H1 (cell line): ENCODE results near the gene MTIF3. TPM values are rescaled to one million over a fixed set of nuclear protein-coding genes. Genes with fewer than 3 reads are reported as not detected.

Source experiments
- CTCF ChIP-seq, 3 experiments: IDR thresholded peaks; 1 replicate in 2 of 3; 2 replicates in 1 of 3; pipeline versions ENCODE4 v1.5.1 to v1.6.1; 2011; ENCODE audit warnings: low read length in 3 of 3, mild to moderate bottlenecking in 3 of 3, inconsistent platforms in 2 of 3, low read depth in 1 of 3, moderate library complexity in 1 of 3; ENCODE audit not compliant: insufficient read depth in 1 of 3; ENCODE audit errors: control extremely low read depth in 1 of 3
- NANOG ChIP-seq: IDR thresholded peaks from 2 replicates; pipeline ENCODE4 v1.6.1; 2011; ENCODE audit warnings: low read length, low read depth, mild to moderate bottlenecking, inconsistent platforms; ENCODE audit not compliant: insufficient read depth, poor library complexity, severe bottlenecking
- PHF8 ChIP-seq: fragments of 200-600 bp; sonication (generic); conservative IDR thresholded peaks from 2 replicates; pipeline ENCODE4 v1.7.1; 2012; ENCODE audit warnings: low read depth, mild to moderate bottlenecking, inconsistent platforms, low read length, moderate library complexity
- polyA plus RNA-seq, 7 experiments: library from polyadenylated mRNA; depleted of rRNA in 3 of 7; stranded (reverse) in 5 of 7; unstranded in 2 of 7; fragments of >200 nt in 5 of 7; fragments of 200-250 nt in 2 of 7; gene quantifications; 1 replicate in 5 of 7; 2 replicates in 1 of 7; 4 replicates in 1 of 7; pipeline versions ENCODE4 v1.2.1 to v1.2.3, GENCODE V29; 2011 to 2013; ENCODE audit warnings: missing spikeins in 2 of 7, mixed read lengths in 2 of 7
- total RNA-seq: library from RNA; stranded (reverse); fragmentation: NEBNext Ultra II Directional; extraction: Animal tissue kit (Norgen Biotek cat#: 25700); gene quantifications from 2 replicates; pipeline ENCODE4 v1.2.1, GENCODE V29; 2021
- TF ChIP-seq, protein P1 (sequence below): fragments of 300-600 bp; sonication (generic); IDR thresholded peaks from 2 replicates; pipeline ENCODE4 v1.7.1; 2012; ENCODE audit warnings: low read length, moderate library complexity, mild to moderate bottlenecking, inconsistent platforms; ENCODE audit not compliant: insufficient replicate concordance

The MTIF3 gene
- total and polyA plus RNA-seq, 2 of the 8 experiments (the other 6 are each of a cell fraction or from before 2014, with no cell fraction given): 29.4 to 36.4 TPM

- TF ChIP-seq CTCF (IDR thresholded peaks at IDR 0.05; ENCODE audit: control extremely low read depth in 1 of 3, insufficient read depth in 1 of 3, low read depth in 1 of 3, low read length in 3 of 3) (no peak), NANOG (no peak), PHF8 (no peak)
- TF ChIP-seq, protein P1, sequence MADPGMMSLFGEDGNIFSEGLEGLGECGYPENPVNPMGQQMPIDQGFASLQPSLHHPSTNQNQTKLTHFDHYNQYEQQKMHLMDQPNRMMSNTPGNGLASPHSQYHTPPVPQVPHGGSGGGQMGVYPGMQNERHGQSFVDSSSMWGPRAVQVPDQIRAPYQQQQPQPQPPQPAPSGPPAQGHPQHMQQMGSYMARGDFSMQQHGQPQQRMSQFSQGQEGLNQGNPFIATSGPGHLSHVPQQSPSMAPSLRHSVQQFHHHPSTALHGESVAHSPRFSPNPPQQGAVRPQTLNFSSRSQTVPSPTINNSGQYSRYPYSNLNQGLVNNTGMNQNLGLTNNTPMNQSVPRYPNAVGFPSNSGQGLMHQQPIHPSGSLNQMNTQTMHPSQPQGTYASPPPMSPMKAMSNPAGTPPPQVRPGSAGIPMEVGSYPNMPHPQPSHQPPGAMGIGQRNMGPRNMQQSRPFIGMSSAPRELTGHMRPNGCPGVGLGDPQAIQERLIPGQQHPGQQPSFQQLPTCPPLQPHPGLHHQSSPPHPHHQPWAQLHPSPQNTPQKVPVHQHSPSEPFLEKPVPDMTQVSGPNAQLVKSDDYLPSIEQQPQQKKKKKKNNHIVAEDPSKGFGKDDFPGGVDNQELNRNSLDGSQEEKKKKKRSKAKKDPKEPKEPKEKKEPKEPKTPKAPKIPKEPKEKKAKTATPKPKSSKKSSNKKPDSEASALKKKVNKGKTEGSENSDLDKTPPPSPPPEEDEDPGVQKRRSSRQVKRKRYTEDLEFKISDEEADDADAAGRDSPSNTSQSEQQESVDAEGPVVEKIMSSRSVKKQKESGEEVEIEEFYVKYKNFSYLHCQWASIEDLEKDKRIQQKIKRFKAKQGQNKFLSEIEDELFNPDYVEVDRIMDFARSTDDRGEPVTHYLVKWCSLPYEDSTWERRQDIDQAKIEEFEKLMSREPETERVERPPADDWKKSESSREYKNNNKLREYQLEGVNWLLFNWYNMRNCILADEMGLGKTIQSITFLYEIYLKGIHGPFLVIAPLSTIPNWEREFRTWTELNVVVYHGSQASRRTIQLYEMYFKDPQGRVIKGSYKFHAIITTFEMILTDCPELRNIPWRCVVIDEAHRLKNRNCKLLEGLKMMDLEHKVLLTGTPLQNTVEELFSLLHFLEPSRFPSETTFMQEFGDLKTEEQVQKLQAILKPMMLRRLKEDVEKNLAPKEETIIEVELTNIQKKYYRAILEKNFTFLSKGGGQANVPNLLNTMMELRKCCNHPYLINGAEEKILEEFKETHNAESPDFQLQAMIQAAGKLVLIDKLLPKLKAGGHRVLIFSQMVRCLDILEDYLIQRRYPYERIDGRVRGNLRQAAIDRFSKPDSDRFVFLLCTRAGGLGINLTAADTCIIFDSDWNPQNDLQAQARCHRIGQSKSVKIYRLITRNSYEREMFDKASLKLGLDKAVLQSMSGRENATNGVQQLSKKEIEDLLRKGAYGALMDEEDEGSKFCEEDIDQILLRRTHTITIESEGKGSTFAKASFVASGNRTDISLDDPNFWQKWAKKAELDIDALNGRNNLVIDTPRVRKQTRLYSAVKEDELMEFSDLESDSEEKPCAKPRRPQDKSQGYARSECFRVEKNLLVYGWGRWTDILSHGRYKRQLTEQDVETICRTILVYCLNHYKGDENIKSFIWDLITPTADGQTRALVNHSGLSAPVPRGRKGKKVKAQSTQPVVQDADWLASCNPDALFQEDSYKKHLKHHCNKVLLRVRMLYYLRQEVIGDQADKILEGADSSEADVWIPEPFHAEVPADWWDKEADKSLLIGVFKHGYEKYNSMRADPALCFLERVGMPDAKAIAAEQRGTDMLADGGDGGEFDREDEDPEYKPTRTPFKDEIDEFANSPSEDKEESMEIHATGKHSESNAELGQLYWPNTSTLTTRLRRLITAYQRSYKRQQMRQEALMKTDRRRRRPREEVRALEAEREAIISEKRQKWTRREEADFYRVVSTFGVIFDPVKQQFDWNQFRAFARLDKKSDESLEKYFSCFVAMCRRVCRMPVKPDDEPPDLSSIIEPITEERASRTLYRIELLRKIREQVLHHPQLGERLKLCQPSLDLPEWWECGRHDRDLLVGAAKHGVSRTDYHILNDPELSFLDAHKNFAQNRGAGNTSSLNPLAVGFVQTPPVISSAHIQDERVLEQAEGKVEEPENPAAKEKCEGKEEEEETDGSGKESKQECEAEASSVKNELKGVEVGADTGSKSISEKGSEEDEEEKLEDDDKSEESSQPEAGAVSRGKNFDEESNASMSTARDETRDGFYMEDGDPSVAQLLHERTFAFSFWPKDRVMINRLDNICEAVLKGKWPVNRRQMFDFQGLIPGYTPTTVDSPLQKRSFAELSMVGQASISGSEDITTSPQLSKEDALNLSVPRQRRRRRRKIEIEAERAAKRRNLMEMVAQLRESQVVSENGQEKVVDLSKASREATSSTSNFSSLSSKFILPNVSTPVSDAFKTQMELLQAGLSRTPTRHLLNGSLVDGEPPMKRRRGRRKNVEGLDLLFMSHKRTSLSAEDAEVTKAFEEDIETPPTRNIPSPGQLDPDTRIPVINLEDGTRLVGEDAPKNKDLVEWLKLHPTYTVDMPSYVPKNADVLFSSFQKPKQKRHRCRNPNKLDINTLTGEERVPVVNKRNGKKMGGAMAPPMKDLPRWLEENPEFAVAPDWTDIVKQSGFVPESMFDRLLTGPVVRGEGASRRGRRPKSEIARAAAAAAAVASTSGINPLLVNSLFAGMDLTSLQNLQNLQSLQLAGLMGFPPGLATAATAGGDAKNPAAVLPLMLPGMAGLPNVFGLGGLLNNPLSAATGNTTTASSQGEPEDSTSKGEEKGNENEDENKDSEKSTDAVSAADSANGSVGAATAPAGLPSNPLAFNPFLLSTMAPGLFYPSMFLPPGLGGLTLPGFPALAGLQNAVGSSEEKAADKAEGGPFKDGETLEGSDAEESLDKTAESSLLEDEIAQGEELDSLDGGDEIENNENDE: no peak
These were observed 33.1 kb upstream of the MTIF3 start (continued) for GRCh38 chr13:27483421-27483820.
